Ovary (tissue), 9 donors: ENCODE data around the gene FOSL2. TPM values are rescaled to one million over a fixed set of nuclear protein-coding genes. Genes with fewer than 3 reads are reported as not detected.

Experiments
- DNase-seq, 5 donors: peaks; one replicate each; pipeline ENCODE4 v3.0.0-alpha.2; 2019 to 2020
- H3K27ac ChIP-seq, 2 donors: fragments of 200-600 bp; one replicate each; pipeline versions ENCODE4 v1.5.1 to v1.8.0; 2019 to 2022
- H3K27me3 ChIP-seq: fragments of 200-600 bp; one replicate; pipeline ENCODE4 v1.8.0; 2022
- H3K36me3 ChIP-seq: fragments of 200-600 bp; sonication (generic); one replicate; pipeline ENCODE4 v1.5.1; 2019
- H3K4me1 ChIP-seq: one replicate; pipeline ENCODE4 v1.8.1; 2013; ENCODE audit warnings: mild to moderate bottlenecking, moderate library complexity; ENCODE audit not compliant: insufficient read depth
- H3K4me3 ChIP-seq: fragments of 200-600 bp; sonication (generic); one replicate; pipeline ENCODE4 v1.5.1; 2017
- H3K9me3 ChIP-seq, 2 donors: fragments of 200-600 bp in 1 of 2; sonication (generic) in 1 of 2; one replicate each; pipeline versions ENCODE4 v1.5.1 to v1.8.1; 2013 to 2019; ENCODE audit warnings: mild to moderate bottlenecking in 1 of 2, moderate library complexity in 1 of 2
- EP300 ChIP-seq: sonication (generic); formaldehyde crosslinking; IDR thresholded peaks from one replicate; pipeline ENCODE4 v1.6.1; 2017; ENCODE audit warnings: antibody characterized with exemption
- POLR2A ChIP-seq: fragments of 450-650 bp; IDR thresholded peaks from one replicate; pipeline ENCODE4 v1.6.1; 2017; ENCODE audit warnings: antibody characterized with exemption, mild to moderate bottlenecking, moderate library complexity
- WGBS, 3 donors: extraction: QIAGEN DNeasy Blood & Tissue Kit in 1 of 3; methylation state at CpG; one replicate each; pipeline versions ENCODE4 v1.1.5 to v1.1.7; 2013 to 2017; 5-methylcytosine and 5-hydroxymethylcytosine counted together
- intact Hi-C, 4 donors: fragments of 100-400 bp; cut with DNase I; formaldehyde crosslinking; loops; one replicate each; pipeline versions ENCODE4 v1.11.0 to v1.15.1; 2022 to 2023
- polyA plus RNA-seq, 2 donors: library from polyadenylated mRNA; stranded (reverse); fragments of 200-250 nt in 1 of 2; fragments of 350-450 nt in 1 of 2; fragmentation: Illumina TruSeq in 1 of 2; extraction: RNeasy Lipid Tissue Mini Kit (QIAGEN cat#74804) in 1 of 2; gene quantifications; one replicate each; pipeline ENCODE4 v1.2.3, GENCODE V29; 2013 to 2014
- total RNA-seq, 7 donors: library from RNA; depleted of rRNA in 2 of 7; stranded (reverse); fragments of >200 nt in 2 of 7; fragmentation: NEBNext Ultra II Directional in 3 of 7; extraction: Animal tissue kit (Norgen Biotek cat#: 25700) in 3 of 7; gene quantifications; one replicate each; pipeline versions ENCODE4 v1.1.0 to v1.2.4, GENCODE V29; 2016 to 2023
- TF ChIP-seq, protein P1 (sequence below), 3 donors: fragments of 450-650 bp in 2 of 3; fragments of 200-600 bp in 1 of 3; IDR thresholded peaks; one replicate each; pipeline versions ENCODE4 v1.5.1 to v1.8.0; 2016 to 2022; ENCODE audit warnings: antibody characterized with exemption in 3 of 3, mild to moderate bottlenecking in 1 of 3
- donor health status: DM: no; HTN: no; CAD: no; lungs with moderate emphysema.
- donor health status: DM: no; HTN: no; CAD: no.
- donor health status: Bipolar disorder and iron deficiency.
- donor health status: DM: yes; HTN: yes; CAD: no.
- donor health status: DM: no; HTN: no; CAD: no.
- donor health status: DM: yes; HTN: yes; CAD: no.

FOSL2 gene
- total and polyA plus RNA-seq, 9 donors: 56.2 to 322 (median 146) TPM

DNA sequence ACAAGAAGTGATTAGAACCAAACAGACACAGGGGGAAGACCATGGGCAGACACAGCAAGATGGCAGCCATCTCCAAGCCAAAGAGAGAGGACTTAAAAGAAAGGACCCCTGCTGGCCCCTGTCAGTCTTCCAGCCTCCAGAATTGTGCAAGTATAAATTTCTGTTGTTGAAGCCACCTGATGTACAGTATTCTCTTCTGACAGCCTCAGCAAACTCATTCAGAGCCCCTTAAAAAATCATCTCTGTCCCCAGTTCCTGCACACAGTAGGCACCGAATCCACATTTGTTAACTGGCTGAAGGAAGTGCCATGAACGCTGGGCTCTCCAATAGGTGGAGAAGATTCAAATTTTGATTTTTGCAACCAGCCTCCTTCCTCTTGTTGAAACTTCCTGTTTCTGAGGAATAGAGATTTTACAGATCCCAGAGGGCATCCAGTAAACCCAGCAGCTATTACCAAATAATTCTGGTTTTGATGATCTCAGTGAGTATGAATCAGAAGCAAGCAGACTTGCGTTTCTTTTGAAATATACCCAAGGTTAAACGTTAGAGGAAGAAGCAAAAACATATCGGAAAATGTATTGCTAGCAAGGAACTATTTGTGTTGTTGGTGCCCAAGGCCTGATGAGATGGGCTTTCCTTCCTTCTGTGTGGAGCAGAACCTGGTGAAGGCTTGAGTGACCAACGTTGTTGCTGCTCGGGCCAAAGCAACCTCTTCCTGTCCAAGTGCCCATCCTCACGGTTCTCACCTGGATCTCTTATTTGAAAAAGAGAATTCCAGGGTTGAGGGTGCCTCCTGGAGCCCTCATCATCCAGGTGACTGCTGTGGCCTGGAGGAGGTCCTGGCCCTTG, 55.5 kb downstream of the FOSL2 start:
- Histone ChIP-seq H3K4me3 (no peak overlapping the region), H3K36me3 (no peaks in the 10 kb centered on the region), H3K27me3 (no peaks in the 10 kb centered on the region), H3K27ac (no peak overlapping the region), H3K4me1 (no peaks in the 10 kb centered on the region), H3K9me3 (no peaks in the 10 kb centered on the region)
- TF ChIP-seq, protein P1, sequence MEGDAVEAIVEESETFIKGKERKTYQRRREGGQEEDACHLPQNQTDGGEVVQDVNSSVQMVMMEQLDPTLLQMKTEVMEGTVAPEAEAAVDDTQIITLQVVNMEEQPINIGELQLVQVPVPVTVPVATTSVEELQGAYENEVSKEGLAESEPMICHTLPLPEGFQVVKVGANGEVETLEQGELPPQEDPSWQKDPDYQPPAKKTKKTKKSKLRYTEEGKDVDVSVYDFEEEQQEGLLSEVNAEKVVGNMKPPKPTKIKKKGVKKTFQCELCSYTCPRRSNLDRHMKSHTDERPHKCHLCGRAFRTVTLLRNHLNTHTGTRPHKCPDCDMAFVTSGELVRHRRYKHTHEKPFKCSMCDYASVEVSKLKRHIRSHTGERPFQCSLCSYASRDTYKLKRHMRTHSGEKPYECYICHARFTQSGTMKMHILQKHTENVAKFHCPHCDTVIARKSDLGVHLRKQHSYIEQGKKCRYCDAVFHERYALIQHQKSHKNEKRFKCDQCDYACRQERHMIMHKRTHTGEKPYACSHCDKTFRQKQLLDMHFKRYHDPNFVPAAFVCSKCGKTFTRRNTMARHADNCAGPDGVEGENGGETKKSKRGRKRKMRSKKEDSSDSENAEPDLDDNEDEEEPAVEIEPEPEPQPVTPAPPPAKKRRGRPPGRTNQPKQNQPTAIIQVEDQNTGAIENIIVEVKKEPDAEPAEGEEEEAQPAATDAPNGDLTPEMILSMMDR (IDR thresholded peaks at IDR 0.05): no peak
- TF ChIP-seq POLR2A (no peak), EP300 (no peak)
- intact Hi-C loops: no loop called here
- DNase-seq: no peak
- WGBS, 3 donors: 67 to 74% (median 74%) methylated on average over 8 of the region's 8 CpGs

DNA sequence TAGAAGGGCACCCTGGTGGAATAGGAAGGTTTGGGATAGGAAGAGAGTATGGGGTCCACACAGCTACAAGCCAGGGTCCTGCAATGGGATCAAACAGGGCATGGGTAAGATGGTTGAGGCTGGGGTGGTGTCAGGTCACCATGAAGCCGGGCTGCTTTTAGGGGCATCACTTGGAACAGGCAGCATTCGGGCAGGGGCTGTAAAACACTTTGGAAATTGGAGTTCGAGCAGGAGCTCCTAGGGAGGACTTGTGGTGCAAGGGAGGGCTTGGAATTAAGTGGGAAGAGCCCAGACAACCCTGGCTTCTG, 56.1 kb downstream of the FOSL2 start:
- TF ChIP-seq POLR2A (no peak), EP300 (no peak)
- TF ChIP-seq, protein P1 (IDR thresholded peaks at IDR 0.05): no peak
- Histone ChIP-seq H3K36me3 (no peaks in the 10 kb centered on the region), H3K9me3 (no peaks in the 10 kb centered on the region), H3K27ac (no peak overlapping the region), H3K27me3 (no peaks in the 10 kb centered on the region), H3K4me3 (no peak overlapping the region), H3K4me1 (no peaks in the 10 kb centered on the region)
- DNase-seq: no peak
- WGBS, 3 donors: 86 to 88% (median 88%) methylated on average over 3 of the region's 3 CpGs
- intact Hi-C loops: no loop called here

DNA sequence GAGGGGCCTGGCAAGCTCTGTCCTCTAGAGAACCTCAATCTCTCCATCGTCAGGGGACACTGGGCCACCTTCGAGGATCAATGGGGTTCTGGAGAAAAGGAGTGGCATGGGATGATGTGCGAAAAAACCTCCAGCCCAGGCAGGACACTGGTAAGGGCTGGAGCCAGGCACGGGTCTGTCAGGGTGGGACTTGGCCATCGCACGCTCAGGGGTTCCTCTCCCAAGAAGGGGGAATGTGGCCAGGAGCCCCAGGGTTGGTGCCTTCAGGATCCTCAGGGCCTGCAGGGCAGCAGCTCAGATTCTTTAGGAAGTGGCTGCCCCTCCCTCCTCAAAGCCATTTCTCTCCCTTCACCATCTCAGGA, 56.4 kb downstream of the FOSL2 start:
- Histone ChIP-seq H3K4me1 (no peaks in the 10 kb centered on the region), H3K36me3 (no peaks in the 10 kb centered on the region), H3K27me3 (no peaks in the 10 kb centered on the region), H3K27ac (no peak overlapping the region), H3K4me3 (no peak overlapping the region), H3K9me3 (no peaks in the 10 kb centered on the region)
- no peak for DNase-seq
- TF ChIP-seq, protein P1 (IDR thresholded peaks at IDR 0.05): no peak
- TF ChIP-seq EP300: no peak
- intact Hi-C loops: no loop called here
- WGBS, 3 donors: 88 to 92% (median 90%) methylated on average over 6 of the region's 6 CpGs

DNA sequence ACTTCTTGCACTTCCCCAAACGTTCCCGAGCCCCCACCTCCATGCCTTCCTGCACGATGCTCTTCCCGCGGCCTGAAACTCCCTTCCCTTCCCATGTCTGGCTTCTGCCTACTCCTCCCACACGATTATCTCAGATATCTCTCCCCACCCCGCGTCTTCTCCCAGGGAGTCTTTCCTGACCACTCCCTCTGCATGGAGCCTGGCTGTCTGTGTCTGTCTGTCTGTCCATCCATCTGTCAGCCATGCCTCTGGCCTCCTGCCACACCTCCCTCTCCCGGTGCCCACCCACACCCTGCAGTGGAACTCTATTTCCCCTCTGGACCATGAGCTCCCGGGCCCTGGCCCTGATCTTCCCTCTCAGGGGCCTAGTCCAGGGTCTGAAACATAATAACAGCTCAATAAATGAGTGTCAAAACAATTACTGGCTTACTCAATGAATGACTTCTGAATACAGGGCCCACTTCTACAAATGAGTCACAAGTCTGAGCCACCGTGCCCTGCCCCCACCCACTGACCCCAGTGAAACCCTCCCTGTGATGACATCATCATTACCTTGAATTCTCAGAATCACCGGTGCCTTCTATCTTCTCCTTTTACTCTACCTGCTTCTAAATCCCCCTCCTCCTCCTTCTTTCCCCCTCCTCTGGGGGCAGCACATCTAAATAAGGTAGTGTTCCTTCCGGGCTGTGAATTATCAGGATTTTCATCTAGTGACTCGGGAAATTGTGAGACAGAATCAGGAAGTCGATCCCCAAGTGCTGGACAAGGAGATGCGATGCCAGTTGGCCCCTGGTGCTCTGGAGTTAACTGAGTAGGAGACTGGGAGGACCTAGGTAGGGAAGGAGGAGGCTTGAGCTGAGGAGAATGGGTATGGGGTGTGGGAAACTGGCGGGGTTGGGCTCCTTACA, 57.1 kb downstream of the FOSL2 start:
- Histone ChIP-seq H3K4me1 (no peaks in the 10 kb centered on the region), H3K9me3 (no peaks in the 10 kb centered on the region), H3K27me3 (no peaks in the 10 kb centered on the region), H3K36me3 (no peaks in the 10 kb centered on the region), H3K27ac (no peak overlapping the region), H3K4me3 (no peak overlapping the region)
- intact Hi-C loops: loop anchor here in 3 of 4 donors (5.0 to 10.0 kb wide), 2 partner anchors 745 to 747 kb away; no protein-coding TSS in a partner anchor
- DNase-seq: no peak
- TF ChIP-seq POLR2A: no peak
- 56 to 64% (median 58%) methylated on average over 17 of the region's 17 CpGs for WGBS, 3 donors
